Ramos (cell line): ENCODE results near the gene UGT8.
"Not testable (repeated sequence)": the region's sequence is repeated elsewhere in the genome, so short reads cannot be mapped to it uniquely, and the experiment has no call there.

Experiments used
- in situ Hi-C: fragments of 300-500 bp; cut with MboI; formaldehyde crosslinking; loops from one replicate; pipeline ENCODE4 v1.14.3; 2022; ENCODE audit warnings: low sequenced_read_pairs; ENCODE audit not compliant: unreplicated experiment

UGT8 gene, protein sequence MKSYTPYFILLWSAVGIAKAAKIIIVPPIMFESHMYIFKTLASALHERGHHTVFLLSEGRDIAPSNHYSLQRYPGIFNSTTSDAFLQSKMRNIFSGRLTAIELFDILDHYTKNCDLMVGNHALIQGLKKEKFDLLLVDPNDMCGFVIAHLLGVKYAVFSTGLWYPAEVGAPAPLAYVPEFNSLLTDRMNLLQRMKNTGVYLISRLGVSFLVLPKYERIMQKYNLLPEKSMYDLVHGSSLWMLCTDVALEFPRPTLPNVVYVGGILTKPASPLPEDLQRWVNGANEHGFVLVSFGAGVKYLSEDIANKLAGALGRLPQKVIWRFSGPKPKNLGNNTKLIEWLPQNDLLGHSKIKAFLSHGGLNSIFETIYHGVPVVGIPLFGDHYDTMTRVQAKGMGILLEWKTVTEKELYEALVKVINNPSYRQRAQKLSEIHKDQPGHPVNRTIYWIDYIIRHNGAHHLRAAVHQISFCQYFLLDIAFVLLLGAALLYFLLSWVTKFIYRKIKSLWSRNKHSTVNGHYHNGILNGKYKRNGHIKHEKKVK

DNA sequence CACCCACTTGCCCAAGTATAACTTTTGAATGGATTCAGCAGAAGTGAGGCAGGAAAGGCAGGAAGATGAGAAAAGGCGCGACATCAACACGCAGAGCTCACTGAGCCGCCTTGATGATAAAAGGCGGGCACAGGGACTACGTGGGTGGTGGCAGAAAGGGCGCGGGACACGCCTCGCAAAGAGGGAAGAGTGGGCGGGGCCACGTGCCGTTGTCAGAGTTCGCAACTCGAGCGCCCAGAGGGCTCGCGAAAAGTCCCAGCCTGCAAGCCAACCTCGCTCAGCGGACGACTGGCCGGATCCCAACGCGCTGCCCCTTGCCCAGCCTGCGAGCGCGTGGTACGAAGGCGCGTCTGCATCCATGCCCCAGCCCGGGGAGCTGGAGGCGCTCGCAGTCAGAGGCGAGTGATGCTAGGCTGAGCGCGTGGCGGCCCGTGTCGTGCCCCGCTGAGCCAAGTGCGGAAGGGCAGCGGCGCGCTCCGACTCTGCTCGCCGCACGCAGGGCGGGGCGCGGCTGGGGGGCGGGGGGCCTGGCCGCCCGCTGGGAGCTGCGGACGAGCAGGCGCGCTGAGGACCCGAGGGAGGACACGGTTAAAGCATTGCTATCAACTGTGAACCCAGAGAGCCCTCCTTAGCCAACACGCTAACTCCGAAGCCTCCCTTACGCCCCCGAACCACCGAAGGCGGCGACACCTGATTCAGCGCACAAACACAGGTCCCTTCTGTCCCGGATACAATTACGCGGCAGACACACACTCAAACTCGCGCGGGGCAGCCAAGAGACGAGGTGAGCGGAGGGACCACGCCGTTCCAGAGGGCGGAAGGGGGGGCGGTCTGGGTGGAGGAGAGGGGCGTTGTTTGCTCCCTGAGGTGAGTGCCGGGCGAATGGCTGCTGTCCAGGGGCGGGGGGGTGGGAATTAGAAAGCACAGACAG is at the start of gene UGT8:
TSS of gene UGT8 (plus strand) at position 617 of the 931 bp plus-strand sequence. CDS start 24,074 bp downstream, outside the sequence.
- in situ Hi-C loops, result no loop called here

DNA sequence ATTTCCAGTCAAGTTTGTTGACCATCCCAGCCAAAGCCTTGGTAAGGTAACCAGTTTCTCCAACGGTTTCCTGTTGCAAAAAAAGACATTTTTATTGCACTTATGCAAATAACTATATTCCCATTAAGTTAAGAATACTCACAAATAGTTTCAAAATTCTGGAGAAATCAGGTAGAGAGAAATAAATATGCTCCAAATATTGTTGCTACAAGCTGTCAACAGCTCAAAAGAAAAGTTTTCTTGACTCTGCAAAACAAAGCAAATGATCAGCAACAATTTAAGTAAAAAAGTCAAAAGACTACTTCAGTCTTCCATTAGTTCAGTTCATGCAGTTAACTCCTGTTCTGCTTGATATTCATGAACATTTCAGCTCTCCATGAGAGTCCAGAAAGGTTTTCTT is 49.0 kb upstream of the UGT8 start:
- in situ Hi-C loops, result no loop called here

DNA sequence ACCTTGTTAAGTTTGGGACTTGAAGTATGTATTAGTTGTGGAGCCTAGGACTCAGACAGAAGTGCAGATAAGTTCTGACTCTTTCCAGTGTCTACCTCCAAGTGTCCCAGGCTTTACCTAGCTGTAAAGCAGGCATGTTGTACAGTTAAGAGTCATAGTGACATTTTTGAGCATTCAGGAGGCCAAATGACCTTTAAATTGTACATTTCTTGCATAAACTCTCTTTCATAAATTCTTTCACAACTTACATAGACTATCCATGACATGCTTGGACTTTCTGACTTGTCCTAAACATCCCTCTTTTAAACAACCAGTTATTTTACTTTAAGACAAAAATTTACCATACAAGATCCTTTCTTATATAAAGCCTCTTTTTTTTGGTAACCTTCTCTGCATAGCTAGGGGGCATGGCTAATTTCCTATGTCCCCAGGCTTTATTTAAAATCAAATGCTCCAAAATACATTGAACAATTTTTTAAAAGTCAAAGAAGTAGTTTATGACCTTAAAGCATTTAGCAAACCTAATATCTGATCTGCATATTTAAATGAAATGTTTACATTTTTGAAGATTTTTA is 40.1 kb upstream of the UGT8 start:
- in situ Hi-C loops, result no loop called here

DNA sequence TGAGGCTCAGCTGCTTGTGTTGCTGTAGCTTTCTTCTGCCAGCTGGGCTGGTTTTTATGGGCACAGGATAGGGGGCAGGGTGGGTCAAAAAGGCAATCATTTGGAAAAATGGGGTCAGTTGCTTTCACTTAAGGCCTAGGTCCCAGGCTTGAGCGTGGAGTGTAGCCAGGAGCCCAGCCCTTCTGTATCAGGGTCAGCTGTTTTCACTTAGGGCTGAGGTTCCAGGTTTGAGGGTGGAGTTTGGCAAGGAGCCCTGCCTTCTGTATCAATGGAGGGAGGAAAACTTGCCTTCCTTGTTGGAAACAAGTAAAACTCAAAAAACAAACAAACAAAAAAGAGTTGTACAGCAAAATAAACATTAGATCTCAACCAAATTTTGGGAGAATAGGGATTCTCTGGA is 37.0 kb upstream of the UGT8 start:
- in situ Hi-C loops, result no loop called here

DNA sequence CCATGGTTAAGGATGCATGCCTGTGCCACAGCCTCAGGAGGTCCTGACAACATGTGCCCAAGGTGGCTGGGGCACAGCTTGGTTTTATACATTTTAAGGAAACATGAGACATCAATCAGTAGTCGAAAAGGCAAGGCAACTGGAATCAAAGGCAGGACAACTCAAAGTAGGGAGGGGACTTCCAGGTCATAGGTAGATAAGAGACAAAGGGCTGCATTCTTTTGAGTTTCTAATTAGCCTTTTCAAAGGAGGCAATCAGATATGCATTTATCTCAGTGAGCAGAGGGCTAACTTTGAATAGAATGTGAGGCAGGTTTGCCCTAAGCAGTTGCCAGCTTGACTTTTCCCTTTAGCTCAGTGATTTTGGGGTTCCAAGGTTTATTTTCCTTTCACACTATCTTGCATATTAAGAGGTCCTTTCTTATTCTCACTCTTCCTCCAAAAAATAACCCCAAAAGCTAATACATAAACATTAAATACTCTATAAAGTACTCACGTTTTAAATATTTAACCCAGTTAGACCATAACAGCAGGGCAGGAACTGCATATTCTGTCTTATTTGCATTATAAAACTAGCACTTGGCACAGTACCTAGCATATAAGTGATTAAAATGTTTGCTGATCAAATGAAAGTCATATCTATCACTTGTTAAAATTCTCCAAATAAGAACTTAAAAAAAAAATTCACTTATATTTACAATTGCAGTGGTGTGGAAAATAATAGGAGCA is 36.3 kb upstream of the UGT8 start:
- in situ Hi-C loops, result no loop called here

DNA sequence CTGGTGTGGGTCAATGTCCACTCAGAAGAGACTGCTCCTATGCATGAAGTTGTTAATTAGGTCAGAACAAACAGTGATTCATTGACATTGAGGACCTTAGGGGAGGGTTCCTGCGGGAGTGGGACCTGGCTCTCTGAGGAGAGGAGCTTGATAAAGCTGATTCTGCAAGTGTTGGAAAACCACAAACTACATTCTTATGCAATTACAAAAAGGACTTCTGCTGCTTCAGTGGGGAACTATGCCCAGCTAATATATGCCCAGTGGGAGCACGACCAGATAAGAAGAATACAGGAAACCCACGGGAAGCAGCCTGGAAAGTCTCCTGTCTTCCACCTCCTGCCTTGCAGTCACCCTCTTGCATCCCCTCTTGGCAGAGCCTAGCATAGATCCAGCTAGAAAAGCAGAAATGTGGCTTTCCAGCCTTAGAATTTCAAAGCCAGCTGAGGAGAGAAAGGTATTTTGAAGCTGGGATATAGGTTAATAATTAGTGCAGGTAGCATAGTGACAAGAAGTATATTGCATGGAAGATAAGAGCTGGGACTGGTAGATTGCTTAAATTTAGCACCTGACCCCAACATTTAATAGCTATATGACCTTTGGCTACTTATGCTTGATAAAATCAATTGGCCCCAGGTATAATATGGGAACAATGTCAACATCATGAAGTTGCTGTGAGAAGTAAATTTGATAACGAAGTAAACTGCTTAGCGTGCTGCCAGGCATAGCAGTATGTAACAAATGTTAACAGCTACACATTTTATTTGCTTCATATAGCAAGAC is 34.9 kb upstream of the UGT8 start:
- in situ Hi-C loops, result no loop called here

DNA sequence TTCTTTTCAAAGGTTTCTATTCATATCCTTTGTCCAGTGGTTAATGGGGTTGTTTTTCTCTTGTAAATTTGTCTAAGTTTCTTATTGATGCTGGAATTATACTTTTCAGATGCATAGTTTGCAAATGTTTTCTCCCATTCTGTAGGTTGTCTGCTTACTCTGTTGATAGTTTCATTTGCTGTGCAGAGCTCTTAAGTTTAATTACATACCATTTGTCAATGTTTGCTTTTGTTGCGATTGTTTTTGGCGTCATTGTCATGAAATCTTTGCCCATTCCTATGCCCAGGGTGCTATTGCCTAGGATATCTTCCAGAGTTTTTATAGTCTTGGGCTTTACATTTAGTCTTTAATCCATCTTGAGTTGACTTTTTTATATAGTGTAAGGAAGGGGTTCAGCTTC is 21.2 kb upstream of the UGT8 start:
- in situ Hi-C loops, result no loop called here

DNA sequence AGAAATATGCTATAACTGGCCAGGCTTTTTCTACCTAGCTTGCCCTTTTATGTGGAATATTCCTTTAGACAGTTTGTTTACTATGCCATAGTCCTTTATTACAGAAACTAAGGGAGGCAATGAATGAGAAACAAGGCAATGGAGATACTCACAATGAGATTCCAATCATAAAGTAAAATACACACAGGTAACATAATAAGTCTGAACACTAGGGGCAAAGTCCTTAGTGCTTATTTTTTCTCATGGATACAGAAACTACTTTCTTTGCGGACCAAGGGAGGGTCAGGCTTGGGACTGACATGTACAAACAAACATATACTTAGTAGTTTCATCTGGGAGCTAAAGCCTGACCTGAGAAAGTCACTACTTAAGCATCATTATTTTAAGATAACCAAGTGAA is 16.0 kb upstream of the UGT8 start:
- in situ Hi-C loops, result no loop called here

DNA sequence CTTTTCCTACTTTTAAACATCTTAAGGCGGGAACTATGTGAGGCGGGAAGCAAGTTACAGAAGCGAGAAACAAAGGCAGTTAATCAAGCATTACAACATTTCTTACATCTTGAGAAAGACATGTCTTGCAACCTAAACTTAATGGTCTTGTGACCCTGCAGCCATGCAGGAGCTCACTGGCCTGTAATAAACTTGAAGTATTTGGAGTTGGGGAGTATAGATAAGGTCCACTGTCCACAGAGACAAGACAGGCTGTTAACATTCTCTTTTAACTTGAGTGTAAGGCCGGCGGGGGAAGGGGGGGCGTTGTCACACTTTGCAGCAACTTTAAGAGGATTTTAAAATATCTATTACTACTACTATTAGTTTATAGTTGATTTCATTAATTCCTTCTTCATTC is 10.3 kb upstream of the UGT8 start:
- in situ Hi-C loops, result no loop called here

DNA sequence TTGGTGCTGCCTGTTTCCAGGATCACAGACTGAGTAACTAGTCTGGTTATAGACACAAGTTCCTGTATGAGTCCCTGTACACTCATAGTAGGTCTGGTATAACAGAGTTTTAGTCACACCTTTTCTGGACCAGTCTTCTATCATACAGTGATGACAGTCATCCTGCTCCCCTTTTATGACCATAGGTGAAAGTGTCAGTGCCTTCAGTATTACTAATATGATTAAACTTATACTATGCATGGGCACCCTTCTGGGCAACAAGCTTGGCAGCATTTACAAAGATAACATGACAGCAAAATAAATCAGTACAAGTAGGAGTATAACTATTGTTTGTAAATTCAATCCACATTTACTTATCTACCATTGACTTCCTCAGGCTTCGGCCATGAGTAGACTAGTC is 8.2 kb upstream of the UGT8 start:
- in situ Hi-C loops, result not testable (repeated sequence)

DNA sequence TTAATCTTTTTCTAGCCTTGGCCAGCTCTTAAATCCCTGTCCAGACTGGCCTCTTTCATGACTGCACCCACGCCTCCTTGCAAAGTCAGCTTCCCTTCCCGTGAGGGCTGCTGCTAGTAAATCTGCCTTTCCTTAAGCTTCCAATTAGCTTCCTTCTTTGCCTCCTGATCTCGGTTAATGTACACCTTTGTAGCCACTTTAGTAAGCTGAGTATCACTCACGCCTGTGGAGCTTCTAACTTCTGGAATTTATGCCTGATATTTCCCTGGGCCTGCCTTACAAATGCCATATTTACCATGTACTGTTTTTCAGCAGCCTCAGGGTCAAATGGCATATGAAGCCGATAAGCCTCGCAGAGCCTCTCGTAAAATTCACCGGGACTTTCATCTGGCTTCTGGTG is 5.1 kb upstream of the UGT8 start:
- in situ Hi-C loops, result no loop called here

DNA sequence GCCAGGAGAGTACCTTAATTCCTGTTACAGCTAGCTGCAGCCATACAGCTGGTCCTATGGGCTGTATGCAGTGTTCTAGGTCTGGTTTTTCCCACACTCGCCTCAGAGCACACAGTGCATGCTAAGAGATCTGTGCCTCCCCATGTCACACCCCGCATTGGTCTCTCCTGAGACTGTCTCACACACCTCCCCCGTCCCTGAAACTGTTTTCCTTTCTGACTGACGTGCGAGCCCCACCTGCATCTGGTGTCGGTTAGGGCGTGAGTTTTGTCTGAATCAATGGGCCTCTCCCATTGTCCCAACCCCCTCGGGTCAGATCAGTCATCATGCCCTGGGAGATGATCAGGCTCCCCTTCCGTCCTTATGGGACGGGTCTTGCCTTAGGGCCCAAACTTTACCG is 3.4 kb upstream of the UGT8 start:
- in situ Hi-C loops, result no loop called here

DNA sequence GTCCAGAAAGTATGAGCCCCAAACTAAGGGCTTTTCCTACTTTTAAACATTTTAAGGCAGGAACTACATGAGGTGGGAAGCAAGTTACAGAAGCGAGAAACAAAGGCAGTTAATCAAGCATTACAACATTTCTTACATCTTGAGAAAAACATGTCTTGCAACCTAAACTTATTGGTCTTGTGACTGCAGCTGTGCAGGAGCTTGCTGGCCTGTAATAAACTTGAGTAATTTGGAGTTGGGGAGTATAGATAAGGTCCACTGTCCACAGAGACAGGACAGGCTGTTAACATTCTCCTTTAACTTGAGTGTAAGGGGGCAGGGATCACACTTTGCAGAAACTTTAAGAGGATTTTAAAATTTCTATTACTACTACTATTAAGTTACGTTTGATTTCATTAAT is 2.7 kb upstream of the UGT8 start:
- in situ Hi-C loops, result no loop called here

DNA sequence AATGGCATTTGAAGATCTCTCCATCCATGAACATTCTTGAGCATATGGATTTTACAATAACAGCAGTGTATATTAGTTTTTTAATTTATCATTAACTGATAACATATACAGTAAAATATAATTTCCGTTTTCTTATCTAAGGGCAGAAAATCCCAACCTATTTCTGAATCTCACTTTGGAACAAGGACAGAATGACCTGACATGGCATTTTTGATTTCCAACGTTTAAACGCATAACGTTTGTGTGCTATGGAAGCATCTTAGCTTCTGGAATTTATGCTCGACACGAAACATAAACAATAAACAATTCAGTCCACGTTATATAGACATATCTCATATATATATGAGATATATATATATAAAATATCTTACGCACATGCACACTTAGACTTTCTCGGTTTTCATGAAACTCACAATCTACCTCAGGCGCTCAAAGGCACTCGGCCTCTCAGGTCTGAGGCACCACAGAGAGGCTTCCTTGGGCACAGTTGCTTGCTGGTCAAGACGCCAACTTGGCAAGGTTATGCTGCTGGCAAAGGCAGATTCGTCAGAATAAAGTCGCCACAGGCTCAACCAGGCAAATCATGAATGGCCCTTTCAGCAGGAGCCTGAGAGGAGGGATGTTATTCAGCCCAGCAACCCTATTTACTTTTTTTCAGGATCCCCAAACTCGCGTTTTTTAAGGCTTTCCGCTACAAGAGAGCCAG is 1.0 kb upstream of the UGT8 start:
- in situ Hi-C loops, result no loop called here

DNA sequence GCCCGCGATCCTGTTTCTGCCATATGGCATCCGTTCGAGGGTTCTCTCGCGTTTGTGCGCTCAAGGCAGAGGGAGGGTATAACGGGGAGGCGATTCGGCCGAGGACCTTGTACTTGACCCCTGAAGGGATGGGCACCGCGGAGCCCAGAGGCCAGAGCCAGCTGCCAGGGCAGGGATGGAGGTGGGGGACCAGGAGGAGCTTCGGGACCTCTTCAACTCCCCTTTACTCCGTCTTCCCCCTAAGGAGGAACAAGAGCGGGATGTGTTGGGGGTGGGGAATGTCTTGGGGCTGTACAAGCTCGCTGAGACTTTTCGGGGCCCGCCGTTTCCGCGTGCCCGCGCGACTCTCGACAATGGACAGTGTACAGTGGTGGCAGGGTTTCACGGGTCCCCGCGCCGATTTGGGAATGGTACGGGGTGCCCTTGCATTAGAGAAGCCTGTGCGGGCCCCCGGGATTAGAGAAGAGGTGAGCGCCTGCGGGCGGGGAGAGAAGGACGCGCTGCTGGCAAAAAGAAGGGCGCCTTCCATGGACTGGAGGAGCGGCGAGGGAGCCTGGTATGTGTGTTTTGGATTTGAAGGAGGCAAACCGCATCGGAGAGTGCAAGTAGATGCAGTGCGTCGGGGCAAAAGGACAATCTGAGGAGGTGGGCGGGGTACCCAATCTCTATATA is 760 bp downstream of the UGT8 start:
- in situ Hi-C loops, result no loop called here

DNA sequence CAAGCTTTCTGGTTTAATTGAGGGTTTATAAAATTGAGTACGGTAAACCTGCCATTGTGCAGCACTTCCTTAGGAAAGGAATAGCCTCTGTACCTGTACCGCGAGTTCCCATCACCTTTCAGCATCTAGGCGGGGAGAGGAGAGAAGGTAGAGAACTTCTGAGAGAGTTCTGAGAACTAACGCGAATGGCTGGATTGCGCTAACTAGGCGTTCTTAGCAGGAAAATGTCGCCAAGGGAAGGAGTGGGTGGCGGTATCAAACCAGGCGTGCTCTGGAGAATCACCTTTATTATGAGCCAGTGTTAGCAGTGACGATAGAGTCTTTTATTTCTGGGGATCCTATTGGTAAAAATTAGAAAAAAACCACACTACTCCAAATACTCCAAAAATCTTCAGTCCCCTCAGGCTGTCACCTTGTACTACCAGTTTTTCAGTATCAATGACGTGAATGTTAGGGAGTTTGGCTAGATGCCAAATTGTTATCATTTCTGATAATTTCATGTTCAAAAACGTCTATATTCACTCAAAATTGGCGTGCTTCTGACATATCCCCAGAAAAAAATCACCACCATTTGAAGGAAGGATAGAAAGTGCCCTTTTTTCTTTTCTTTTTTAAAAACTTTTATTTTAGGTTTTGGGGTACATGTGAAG is 1.4 kb downstream of the UGT8 start:
- in situ Hi-C loops, result no loop called here

DNA sequence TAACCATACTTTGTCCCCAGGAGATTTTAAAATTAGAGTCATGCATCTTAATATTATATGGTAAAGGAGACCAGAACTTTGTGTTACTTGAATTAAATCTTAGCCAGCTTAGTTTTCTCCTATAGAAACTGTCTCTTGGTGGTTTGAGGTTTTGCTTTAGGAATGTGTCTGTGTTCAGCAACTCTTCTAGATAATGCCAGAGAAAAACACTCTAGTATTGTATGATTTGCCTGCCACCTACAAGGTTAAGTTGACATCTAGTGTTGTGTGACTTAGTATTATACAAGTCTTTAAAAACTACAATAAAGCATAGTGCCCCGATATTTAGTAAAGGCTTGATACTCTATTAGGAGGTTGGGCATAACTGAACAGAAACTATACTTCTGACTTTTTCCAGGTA is 2.1 kb downstream of the UGT8 start:
- in situ Hi-C loops, result no loop called here
